HepG2 (cell line): ENCODE results near the gene CHKA. TPM values are rescaled to one million over a fixed set of nuclear protein-coding genes. Genes with fewer than 3 reads are reported as not detected.

Experiments
- ATF7 ChIP-seq, 2 experiments: fragments of 450-650 bp in 1 of 2; sonication (generic) in 1 of 2; formaldehyde crosslinking in 1 of 2; IDR thresholded peaks; 2 replicates each; pipeline versions ENCODE4 v1.4.0 to v1.6.1; 2016 to 2020; ENCODE audit warnings: antibody characterized with exemption in 1 of 2, mild to moderate bottlenecking in 1 of 2, missing genetic modification reagents in 1 of 2
- CENPT ChIP-seq: sonication (generic); formaldehyde crosslinking; IDR thresholded peaks from 2 replicates; pipeline ENCODE4 v1.8.0; 2022; ENCODE audit warnings: low read depth, mild to moderate bottlenecking, moderate library complexity, missing genetic modification reagents
- ERF ChIP-seq: IDR thresholded peaks from 2 replicates; pipeline ENCODE4 v1.6.1; 2018; ENCODE audit warnings: missing biosample characterization, missing genetic modification reagents
- FOXA3 ChIP-seq: IDR thresholded peaks from 2 replicates; pipeline ENCODE4 v1.6.1; 2016; ENCODE audit warnings: missing genetic modification reagents, missing compliant biosample characterization
- HMGXB4 ChIP-seq, 2 experiments: sonication (generic) in 1 of 2; formaldehyde crosslinking in 1 of 2; IDR thresholded peaks; 2 replicates each; pipeline versions ENCODE4 v1.4.0 to v1.6.1; 2018 to 2020; ENCODE audit warnings: missing genetic modification reagents in 2 of 2, borderline replicate concordance in 1 of 2, low read depth in 1 of 2, mild to moderate bottlenecking in 1 of 2, missing biosample characterization in 1 of 2
- HOXA9 ChIP-seq: sonication (generic); formaldehyde crosslinking; IDR thresholded peaks from 2 replicates; pipeline ENCODE4 v1.8.1; 2022; ENCODE audit warnings: missing genetic modification reagents, mild to moderate bottlenecking, moderate library complexity, borderline replicate concordance
- IRX3 ChIP-seq: sonication (generic); formaldehyde crosslinking; IDR thresholded peaks from 2 replicates; pipeline ENCODE4 v1.8.1; 2023; ENCODE audit warnings: mild to moderate bottlenecking, low read depth, missing genetic modification reagents, borderline replicate concordance
- JUN ChIP-seq: sonication (generic); formaldehyde crosslinking; IDR thresholded peaks from 2 replicates; pipeline ENCODE4 v1.4.0; 2020; ENCODE audit warnings: mild to moderate bottlenecking, missing genetic modification reagents
- JUND ChIP-seq: sonication (generic); formaldehyde crosslinking; IDR thresholded peaks from 2 replicates; pipeline ENCODE4 v1.8.0; 2022; ENCODE audit warnings: mild to moderate bottlenecking, missing genetic modification reagents
- KDM3A ChIP-seq: IDR thresholded peaks from 2 replicates; pipeline ENCODE4 v1.6.1; 2018; ENCODE audit warnings: low read depth, missing compliant biosample characterization
- KMT2A ChIP-seq: sonication (generic); formaldehyde crosslinking; IDR thresholded peaks from 2 replicates; pipeline ENCODE4 v1.4.0; 2020; ENCODE audit warnings: missing genetic modification reagents
- MTA3 ChIP-seq: sonication (generic); formaldehyde crosslinking; IDR thresholded peaks from 2 replicates; pipeline ENCODE4 v1.4.0; 2020; ENCODE audit warnings: missing genetic modification reagents
- NFE2 ChIP-seq: sonication (generic); formaldehyde crosslinking; IDR thresholded peaks from 2 replicates; pipeline ENCODE4 v1.4.0; 2020; ENCODE audit warnings: missing genetic modification reagents
- NR2F6 ChIP-seq, 2 experiments: IDR thresholded peaks; 2 replicates each; pipeline ENCODE4 v1.6.1; 2016; ENCODE audit warnings: antibody characterized with exemption in 1 of 2, mild to moderate bottlenecking in 1 of 2
- RBFOX2 ChIP-seq: fragments of 200-400 bp; formaldehyde crosslinking; IDR thresholded peaks from 2 replicates; pipeline ENCODE4 v1.6.1; 2017; ENCODE audit warnings: low read depth, mild to moderate bottlenecking, low read length
- TOPORS ChIP-seq: sonication (generic); formaldehyde crosslinking; IDR thresholded peaks from 2 replicates; pipeline ENCODE4 v1.8.0; 2023; ENCODE audit warnings: mild to moderate bottlenecking, missing genetic modification reagents
- ZBTB7B ChIP-seq: sonication (generic); formaldehyde crosslinking; IDR thresholded peaks from 2 replicates; pipeline ENCODE4 v1.4.0; 2020; ENCODE audit warnings: missing genetic modification reagents
- ZMYM2 ChIP-seq: sonication (generic); formaldehyde crosslinking; IDR thresholded peaks from 2 replicates; pipeline ENCODE4 v1.8.0; 2022; ENCODE audit warnings: mild to moderate bottlenecking, missing genetic modification reagents
- ZNF251 ChIP-seq: sonication (generic); formaldehyde crosslinking; IDR thresholded peaks from 2 replicates; pipeline ENCODE4 v1.9.0; 2021; ENCODE audit warnings: mild to moderate bottlenecking, missing genetic modification reagents
- ZNF264 ChIP-seq: sonication (generic); formaldehyde crosslinking; IDR thresholded peaks from 2 replicates; pipeline ENCODE4 v1.4.0; 2020; ENCODE audit warnings: missing genetic modification reagents
- ZNF501 ChIP-seq: sonication (generic); formaldehyde crosslinking; IDR thresholded peaks from 2 replicates; pipeline ENCODE4 v1.5.1; 2020; ENCODE audit warnings: mild to moderate bottlenecking, moderate library complexity, missing genetic modification reagents
- ZNF691 ChIP-seq: sonication (generic); formaldehyde crosslinking; IDR thresholded peaks from 2 replicates; pipeline ENCODE4 v1.4.0; 2020; ENCODE audit warnings: missing genetic modification reagents, low read depth, mild to moderate bottlenecking, borderline replicate concordance
- ZNF746 ChIP-seq: sonication (generic); formaldehyde crosslinking; IDR thresholded peaks from 2 replicates; pipeline ENCODE4 v1.8.0; 2022; ENCODE audit warnings: mild to moderate bottlenecking, missing genetic modification reagents
- ZNF792 ChIP-seq: IDR thresholded peaks from 2 replicates; pipeline ENCODE4 v1.6.1; 2016
- polyA plus RNA-seq, 8 experiments: library from polyadenylated mRNA; depleted of rRNA in 3 of 8; stranded (reverse) in 7 of 8; unstranded in 1 of 8; fragments of >200 nt; fragmentation: Illumina TruSeq in 4 of 8; extraction: Trizol in 4 of 8; gene quantifications; 2 replicates each; pipeline versions ENCODE4 v1.2.1 to v1.2.3, GENCODE V29; 2011 to 2016; ENCODE audit warnings: low read depth in 4 of 8, missing spikeins in 1 of 8, mixed read lengths in 1 of 8; ENCODE audit not compliant: insufficient read depth in 1 of 8
- total RNA-seq, 5 experiments: library from RNA; depleted of rRNA; stranded (reverse); fragments of >200 nt; fragmentation: Illumina TruSeq; extraction: Trizol; gene quantifications; 2 replicates each; pipeline ENCODE4 v1.2.3, GENCODE V29; 2016; ENCODE audit warnings: low read depth in 1 of 5
- TF ChIP-seq, protein P1 (sequence below): sonication (generic); formaldehyde crosslinking; IDR thresholded peaks from 2 replicates; pipeline ENCODE4 v1.5.0; 2020; ENCODE audit warnings: mild to moderate bottlenecking, missing genetic modification reagents, moderate library complexity
- TF ChIP-seq, protein P2 (sequence below): IDR thresholded peaks from 2 replicates; pipeline ENCODE4 v1.6.1; 2016; ENCODE audit warnings: missing genetic modification reagents, missing compliant biosample characterization

The CHKA gene
- total and polyA plus RNA-seq, 2 of the 13 experiments (the other 11 are each of a cell fraction or from before 2014, with no cell fraction given) = 71.6 to 92.7 TPM

- TF ChIP-seq HMGXB4 (CRISPR knock-in tag; IDR thresholded peaks at IDR 0.05; ENCODE audit: borderline replicate concordance in 1 of 2, low read depth in 1 of 2) (peak in 1 of 2 experiments; percentile 53; a peak in 1 of 4 replicates), RBFOX2 (no peak), JUN (CRISPR knock-in tag) (peak; percentile 77; the same call in 1 of the 2 replicates), NFE2 (CRISPR knock-in tag) (no peak), ZNF792 (CRISPR knock-in tag) (peak; percentile 92; the same call in 1 of the 2 replicates), ZNF691 (peak; percentile 76; the same call in 1 of the 2 replicates), ZMYM2 (CRISPR knock-in tag) (peak; percentile 19), KDM3A (CRISPR knock-in tag) (peak; percentile 86), HOXA9 (CRISPR knock-in tag) (no peak), JUND (peak; percentile 72), ERF (CRISPR knock-in tag) (peak; percentile 88), CENPT (0 out of 2 replicates have a peak, but pooled peaks have one; percentile 42), ZNF251 (CRISPR knock-in tag) (no peak), FOXA3 (CRISPR knock-in tag) (peak; percentile 84), ZNF746 (peak; percentile 84), ZNF501 (CRISPR knock-in tag) (no peak), NR2F6 (IDR thresholded peaks at IDR 0.05) (peak; percentile 88), NR2F6 (CRISPR knock-in tag; IDR thresholded peaks at IDR 0.05) (peak; percentile 94), KMT2A (CRISPR knock-in tag) (peak; percentile 64; the same call in 1 of the 2 replicates), TOPORS (CRISPR knock-in tag) (peak; percentile 42; the same call in 1 of the 2 replicates), ZBTB7B (CRISPR knock-in tag) (peak; percentile 97), ATF7 (IDR thresholded peaks at IDR 0.05) (no peak; the same call in 1 of the 2 replicates), ATF7 (CRISPR knock-in tag; IDR thresholded peaks at IDR 0.05) (peak; percentile 77; the same call in 1 of the 2 replicates), MTA3 (CRISPR knock-in tag) (no peak), ZNF264 (peak; percentile 84; the same call in 1 of the 2 replicates), IRX3 (CRISPR knock-in tag) (no peak)
- TF ChIP-seq, protein P1, sequence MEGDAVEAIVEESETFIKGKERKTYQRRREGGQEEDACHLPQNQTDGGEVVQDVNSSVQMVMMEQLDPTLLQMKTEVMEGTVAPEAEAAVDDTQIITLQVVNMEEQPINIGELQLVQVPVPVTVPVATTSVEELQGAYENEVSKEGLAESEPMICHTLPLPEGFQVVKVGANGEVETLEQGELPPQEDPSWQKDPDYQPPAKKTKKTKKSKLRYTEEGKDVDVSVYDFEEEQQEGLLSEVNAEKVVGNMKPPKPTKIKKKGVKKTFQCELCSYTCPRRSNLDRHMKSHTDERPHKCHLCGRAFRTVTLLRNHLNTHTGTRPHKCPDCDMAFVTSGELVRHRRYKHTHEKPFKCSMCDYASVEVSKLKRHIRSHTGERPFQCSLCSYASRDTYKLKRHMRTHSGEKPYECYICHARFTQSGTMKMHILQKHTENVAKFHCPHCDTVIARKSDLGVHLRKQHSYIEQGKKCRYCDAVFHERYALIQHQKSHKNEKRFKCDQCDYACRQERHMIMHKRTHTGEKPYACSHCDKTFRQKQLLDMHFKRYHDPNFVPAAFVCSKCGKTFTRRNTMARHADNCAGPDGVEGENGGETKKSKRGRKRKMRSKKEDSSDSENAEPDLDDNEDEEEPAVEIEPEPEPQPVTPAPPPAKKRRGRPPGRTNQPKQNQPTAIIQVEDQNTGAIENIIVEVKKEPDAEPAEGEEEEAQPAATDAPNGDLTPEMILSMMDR = 0 out of 2 replicates have a peak, but pooled peaks have one; percentile 3
- TF ChIP-seq, protein P2, sequence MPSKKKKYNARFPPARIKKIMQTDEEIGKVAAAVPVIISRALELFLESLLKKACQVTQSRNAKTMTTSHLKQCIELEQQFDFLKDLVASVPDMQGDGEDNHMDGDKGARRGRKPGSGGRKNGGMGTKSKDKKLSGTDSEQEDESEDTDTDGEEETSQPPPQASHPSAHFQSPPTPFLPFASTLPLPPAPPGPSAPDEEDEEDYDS (CRISPR knock-in tag) = peak; percentile 58; the same call in 1 of the 2 replicates
Measured at GRCh38 chr11:68145120-68145866, 24.1 kb upstream of the CHKA start (continued).
